Measurements from ENCODE around the gene JADE3. TPM values are rescaled to one million over a fixed set of nuclear protein-coding genes. Genes with fewer than 3 reads are reported as not detected.
"Not testable (repeated sequence)": the region's sequence is repeated elsewhere in the genome, so short reads cannot be mapped to it uniquely, and the experiment has no call there.

Gene JADE3
- total RNA-seq, 1 experiment from 2014 or later, result 5.5 TPM

GRCh38 chrX:46916273-46916672 is 4.1 kb downstream of the JADE3 start:
- Histone ChIP-seq H3K36me3 (no peaks in the 10 kb centered on the region), H3K4me3 (no peak overlapping the region), H3K4me1 (no peaks in the 10 kb centered on the region), H3K27me3 (no peaks in the 10 kb centered on the region), H3K9me3 (replicated peaks) (no peaks in the 10 kb centered on the region), H3K27ac (no peak overlapping the region)
- DNase-seq, result no peak

- DNase-seq, result no peak
- Histone ChIP-seq H3K27ac (no peak overlapping the region), H3K36me3 (no peaks in the 10 kb centered on the region), H3K4me3 (no peak overlapping the region), H3K4me1 (no peaks in the 10 kb centered on the region), H3K9me3 (replicated peaks) (no peaks in the 10 kb centered on the region), H3K27me3 (no peaks in the 10 kb centered on the region)
Measured at GRCh38 chrX:46917622-46918021, 5.4 kb downstream of the JADE3 start.

GRCh38 chrX:46918434-46918833 is 6.2 kb downstream of the JADE3 start:
- Histone ChIP-seq H3K27ac (no peak overlapping the region), H3K4me1 (no peaks in the 10 kb centered on the region), H3K36me3 (no peaks in the 10 kb centered on the region), H3K4me3 (no peak overlapping the region), H3K27me3 (no peaks in the 10 kb centered on the region), H3K9me3 (replicated peaks) (no peaks in the 10 kb centered on the region)
- no peak for DNase-seq

GRCh38 chrX:46920235-46920634 is 8.0 kb downstream of the JADE3 start:
- Histone ChIP-seq H3K27me3 (no peaks in the 10 kb centered on the region), H3K36me3 (no peaks in the 10 kb centered on the region), H3K4me1 (no peaks in the 10 kb centered on the region), H3K4me3 (no peak overlapping the region), H3K9me3 (replicated peaks) (no peaks in the 10 kb centered on the region), H3K27ac (no peak overlapping the region)
- DNase-seq, result no peak

- Histone ChIP-seq H3K4me1 (no peaks in the 10 kb centered on the region), H3K9me3 (replicated peaks) (no peaks in the 10 kb centered on the region), H3K4me3 (no peak overlapping the region), H3K27me3 (no peaks in the 10 kb centered on the region), H3K27ac (no peak overlapping the region), H3K36me3 (no peaks in the 10 kb centered on the region)
- DNase-seq, result no peak
Measured at GRCh38 chrX:46922611-46923010, 10.4 kb downstream of the JADE3 start.

- Histone ChIP-seq H3K27me3 (no peaks in the 10 kb centered on the region), H3K36me3 (no peaks in the 10 kb centered on the region), H3K27ac (no peak overlapping the region), H3K4me1 (no peaks in the 10 kb centered on the region), H3K4me3 (no peak overlapping the region), H3K9me3 (replicated peaks) (no peaks in the 10 kb centered on the region)
- DNase-seq, result no peak
Measured at GRCh38 chrX:46927718-46928117, 15.5 kb downstream of the JADE3 start.

- no peak overlapping the region for H3K27ac ChIP-seq
- no peaks in the 10 kb centered on the region for H3K36me3 ChIP-seq
- no peak overlapping the region for H3K4me3 ChIP-seq
- no peaks in the 10 kb centered on the region for H3K27me3 ChIP-seq
- H3K9me3 ChIP-seq (replicated peaks), result no peaks in the 10 kb centered on the region
- no peaks in the 10 kb centered on the region for H3K4me1 ChIP-seq
- DNase-seq, result no peak
Measured at GRCh38 chrX:46929439-46930261, 17.4 kb downstream of the JADE3 start.

GRCh38 chrX:46935295-46935694 is 23.1 kb downstream of the JADE3 start:
- Histone ChIP-seq H3K27me3 (no peaks in the 10 kb centered on the region), H3K27ac (no peak overlapping the region), H3K4me1 (no peaks in the 10 kb centered on the region), H3K36me3 (no peaks in the 10 kb centered on the region), H3K4me3 (no peak overlapping the region), H3K9me3 (replicated peaks) (no peaks in the 10 kb centered on the region)
- DNase-seq, result no peak

GRCh38 chrX:46938589-46938988 is 26.4 kb downstream of the JADE3 start:
- no peaks in the 10 kb centered on the region for H3K27me3 ChIP-seq
- H3K36me3 ChIP-seq, result no peaks in the 10 kb centered on the region
- no peaks in the 10 kb centered on the region for H3K9me3 ChIP-seq (replicated peaks)
- no peak overlapping the region for H3K4me3 ChIP-seq
- H3K27ac ChIP-seq, result no peak overlapping the region
- DNase-seq, result no peak
- no peaks in the 10 kb centered on the region for H3K4me1 ChIP-seq

GRCh38 chrX:46941341-46941740 is 29.1 kb downstream of the JADE3 start:
- Histone ChIP-seq H3K27me3 (no peaks in the 10 kb centered on the region), H3K4me1 (no peaks in the 10 kb centered on the region), H3K9me3 (replicated peaks) (no peaks in the 10 kb centered on the region), H3K27ac (no peak overlapping the region), H3K36me3 (no peaks in the 10 kb centered on the region), H3K4me3 (no peak overlapping the region)
- no peak for DNase-seq

- DNase-seq, result no peak
- H3K4me3 ChIP-seq, result no peak overlapping the region
- no peaks in the 10 kb centered on the region for H3K27me3 ChIP-seq
- no peaks in the 10 kb centered on the region for H3K36me3 ChIP-seq
- H3K9me3 ChIP-seq (replicated peaks), result no peaks in the 10 kb centered on the region
- no peak overlapping the region for H3K27ac ChIP-seq
- no peaks in the 10 kb centered on the region for H3K4me1 ChIP-seq
Measured at GRCh38 chrX:46953137-46953527, 40.9 kb downstream of the JADE3 start.

- H3K4me3 ChIP-seq, result no peak overlapping the region
Measured at GRCh38 chrX:46953597-46953996, 41.4 kb downstream of the JADE3 start.

GRCh38 chrX:46954716-46955115 is 42.5 kb downstream of the JADE3 start:
- no peaks in the 10 kb centered on the region for H3K36me3 ChIP-seq
- no peaks in the 10 kb centered on the region for H3K4me1 ChIP-seq
- no peaks in the 10 kb centered on the region for H3K27me3 ChIP-seq
- no peak overlapping the region for H3K4me3 ChIP-seq
- H3K27ac ChIP-seq, result no peak overlapping the region
- H3K9me3 ChIP-seq (replicated peaks), result no peaks in the 10 kb centered on the region
- no peak for DNase-seq

More at GRCh38 chrX:46953597-46953996, 41.4 kb downstream of the JADE3 start:
- H3K27ac ChIP-seq, result no peak overlapping the region
- H3K36me3 ChIP-seq, result no peaks in the 10 kb centered on the region
- no peaks in the 10 kb centered on the region for H3K9me3 ChIP-seq (replicated peaks)
- no peaks in the 10 kb centered on the region for H3K4me1 ChIP-seq
- H3K27me3 ChIP-seq, result no peaks in the 10 kb centered on the region
- DNase-seq, result no peak

- not testable (repeated sequence) for DNase-seq; H3K4me3 ChIP-seq; H3K27ac ChIP-seq; H3K36me3 ChIP-seq; H3K4me1 ChIP-seq; H3K9me3 ChIP-seq (replicated peaks); H3K27me3 ChIP-seq
Measured at GRCh38 chrX:46956589-46956988, 44.4 kb downstream of the JADE3 start.

- Histone ChIP-seq H3K4me3 (no peak overlapping the region), H3K27me3 (no peaks in the 10 kb centered on the region), H3K9me3 (replicated peaks) (no peaks in the 10 kb centered on the region), H3K27ac (no peak overlapping the region), H3K4me1 (no peaks in the 10 kb centered on the region), H3K36me3 (no peaks in the 10 kb centered on the region)
- DNase-seq, result no peak
Measured at GRCh38 chrX:46957297-46957696, 45.1 kb downstream of the JADE3 start.

- Histone ChIP-seq H3K27me3 (no peaks in the 10 kb centered on the region), H3K27ac (no peak overlapping the region), H3K4me1 (no peaks in the 10 kb centered on the region), H3K36me3 (no peaks in the 10 kb centered on the region), H3K9me3 (replicated peaks) (no peaks in the 10 kb centered on the region), H3K4me3 (no peak overlapping the region)
- no peak for DNase-seq
Measured at GRCh38 chrX:46959101-46959500, 46.9 kb downstream of the JADE3 start.
